Panc1 (cell line): ENCODE results near the gene ANO2. TPM values are rescaled to one million over a fixed set of nuclear protein-coding genes. Genes with fewer than 3 reads are reported as not detected.

Experiments used
- ATAC-seq: fragments of 200-7000 bp; cut with Tn5 transposase; 2 replicates; pipeline ENCODE4 v1.9.1; 2020; ENCODE audit warnings: mild to moderate bottlenecking, moderate library complexity
- BruUV-seq: library from RNA; stranded (reverse); fragments of 400-500 nt; replicated peaks from 2 replicates; lab custom pipeline; 2021; lab: Mats Ljungman, UMichigan
- CTCF ChIA-PET: fragments of 300-600 bp; sonication (Branson Sonifier 250); formaldehyde crosslinking; loops from one replicate; lab custom pipeline; 2022; ENCODE audit warnings: antibody characterized with exemption; lab: Charles Lee
- POLR2A ChIA-PET: fragments of 300-600 bp; sonication (Branson Sonifier 250); formaldehyde crosslinking; loops from one replicate; lab custom pipeline; 2022; ENCODE audit warnings: antibody characterized with exemption; lab: Charles Lee
- DNase-seq: peaks from one replicate; pipeline ENCODE4 v3.0.0-alpha.2; 2010; ENCODE audit warnings: low read depth, low spot score
- H3K27ac ChIP-seq: 2 replicates; pipeline ENCODE4 v1.5.1; 2011; ENCODE audit warnings: mild to moderate bottlenecking, low read length, inconsistent platforms
- H3K27me3 ChIP-seq: fragments of 200-500 bp; sonication (Bioruptor generic); 2 replicates; pipeline ENCODE4 v1.6.0; 2014; ENCODE audit warnings: low read length, inconsistent platforms; ENCODE audit not compliant: control insufficient read depth, insufficient read depth
- H3K36me3 ChIP-seq: fragments of 200-500 bp; sonication (Bioruptor generic); 2 replicates; pipeline ENCODE4 v1.5.1; 2014; ENCODE audit warnings: inconsistent platforms, mild to moderate bottlenecking, low read length, moderate library complexity; ENCODE audit not compliant: control insufficient read depth, insufficient read depth
- H3K4me1 ChIP-seq: 2 replicates; pipeline ENCODE4 v1.5.1; 2011; ENCODE audit warnings: inconsistent platforms, mild to moderate bottlenecking, low read length, moderate library complexity; ENCODE audit not compliant: control insufficient read depth, insufficient read depth
- H3K4me3 ChIP-seq, 2 experiments: 2 replicates each; pipeline ENCODE4 v1.5.1; 2011 to 2012; ENCODE audit warnings: low read depth in 2 of 2, low read length in 2 of 2, mild to moderate bottlenecking in 2 of 2, inconsistent platforms in 1 of 2, moderate library complexity in 1 of 2
- H3K9me3 ChIP-seq: fragments of 200-500 bp; sonication (Bioruptor generic); 2 replicates; pipeline ENCODE4 v1.5.1; 2014; ENCODE audit warnings: low read depth, mild to moderate bottlenecking, inconsistent platforms, low read length, moderate library complexity; ENCODE audit not compliant: control insufficient read depth, insufficient read depth
- POLR2AphosphoS5 ChIP-seq: IDR thresholded peaks from 2 replicates; pipeline ENCODE4 v1.6.1; 2012; ENCODE audit warnings: mild to moderate bottlenecking, low read depth, low read length, moderate library complexity
- SIN3A ChIP-seq: IDR thresholded peaks from 2 replicates; pipeline ENCODE4 v1.6.1; 2012; ENCODE audit warnings: low read depth, mild to moderate bottlenecking, low read length, moderate library complexity, borderline replicate concordance; ENCODE audit not compliant: insufficient read depth
- TCF7L2 ChIP-seq: IDR thresholded peaks from 2 replicates; pipeline ENCODE4 v1.6.1; 2011; ENCODE audit warnings: mild to moderate bottlenecking, low read depth, low read length, inconsistent platforms
- in situ Hi-C: cut with HindIII; loops from 2 replicates; pipeline ENCODE4 v1.10.0; 2016; ENCODE audit warnings: low sequenced_read_pairs, low pct_unique_long_range_greater_than_20kb
- intact Hi-C: fragments of 100-400 bp; cut with micrococcal nuclease; formaldehyde crosslinking; loops from one replicate; pipeline ENCODE4 v1.10.0; 2022; ENCODE audit not compliant: unreplicated experiment
- total RNA-seq: library from RNA; stranded (reverse); gene quantifications from one replicate; pipeline ENCODE4 v1.2.1, GENCODE V29; 2021; ENCODE audit not compliant: unreplicated experiment
- TF ChIP-seq, protein P1 (sequence below), 2 experiments: IDR thresholded peaks; 2 replicates each; pipeline ENCODE4 v1.6.1; 2011 to 2012; ENCODE audit warnings: low read depth in 2 of 2, control low read depth in 1 of 2, low read length in 1 of 2, mild to moderate bottlenecking in 1 of 2, moderate library complexity in 1 of 2; ENCODE audit not compliant: insufficient read depth in 1 of 2
- TF ChIP-seq, protein P2 (sequence below): fragments of 450-650 bp; IDR thresholded peaks from 2 replicates; pipeline ENCODE4 v1.5.1; 2017; ENCODE audit warnings: mild to moderate bottlenecking

Gene ANO2
- total RNA-seq, 1 experiment from 2014 or later: not detected

DNA sequence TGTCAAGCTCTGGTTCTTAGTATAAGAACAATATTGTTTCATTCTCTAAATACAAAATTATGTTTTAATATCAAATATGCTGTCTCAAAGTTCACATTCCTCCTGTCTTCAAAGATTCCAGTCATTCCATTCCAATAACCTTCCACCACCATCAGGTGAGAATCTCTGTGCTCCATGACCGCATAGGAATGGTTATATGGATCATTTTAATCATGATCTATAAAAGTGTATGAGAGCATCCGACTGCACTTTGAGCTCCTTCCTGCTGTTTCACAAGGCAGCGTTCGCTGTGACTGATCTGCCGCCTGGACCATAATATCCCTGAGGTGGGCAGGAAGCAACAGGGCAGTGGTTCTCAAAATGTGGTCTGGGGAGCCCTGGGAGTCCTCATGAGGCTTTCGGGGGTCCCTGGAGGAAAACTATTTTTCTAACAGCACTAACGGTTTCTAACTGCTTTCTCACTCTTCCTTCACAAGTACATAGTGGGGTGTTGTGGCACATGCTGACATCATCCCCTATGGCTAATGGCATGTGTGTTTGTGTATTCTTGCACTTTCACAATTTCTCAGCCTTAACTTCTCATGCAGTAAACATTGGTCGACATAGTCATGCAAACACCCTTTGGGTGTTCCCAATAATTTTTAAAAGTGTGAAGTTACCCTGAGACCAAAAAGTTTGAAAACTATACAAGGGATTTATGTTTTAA, 137.4 kb downstream of the ANO2 start:
- intact Hi-C loops: no loop called here
- Histone ChIP-seq H3K27me3 (peaks cover 4% of the 10 kb centered on the region), H3K4me3 (no peak overlapping the region), H3K4me1 (no peaks in the 10 kb centered on the region), H3K27ac (no peak overlapping the region), H3K36me3 (no peaks in the 10 kb centered on the region), H3K9me3 (no peaks in the 10 kb centered on the region)
- CTCF ChIA-PET: no interaction called here
- DNase-seq: no peak
- in situ Hi-C loops: no loop called here
- no TSS peak for BruUV-seq
- TF ChIP-seq POLR2AphosphoS5: no peak
- TF ChIP-seq, protein P1, sequence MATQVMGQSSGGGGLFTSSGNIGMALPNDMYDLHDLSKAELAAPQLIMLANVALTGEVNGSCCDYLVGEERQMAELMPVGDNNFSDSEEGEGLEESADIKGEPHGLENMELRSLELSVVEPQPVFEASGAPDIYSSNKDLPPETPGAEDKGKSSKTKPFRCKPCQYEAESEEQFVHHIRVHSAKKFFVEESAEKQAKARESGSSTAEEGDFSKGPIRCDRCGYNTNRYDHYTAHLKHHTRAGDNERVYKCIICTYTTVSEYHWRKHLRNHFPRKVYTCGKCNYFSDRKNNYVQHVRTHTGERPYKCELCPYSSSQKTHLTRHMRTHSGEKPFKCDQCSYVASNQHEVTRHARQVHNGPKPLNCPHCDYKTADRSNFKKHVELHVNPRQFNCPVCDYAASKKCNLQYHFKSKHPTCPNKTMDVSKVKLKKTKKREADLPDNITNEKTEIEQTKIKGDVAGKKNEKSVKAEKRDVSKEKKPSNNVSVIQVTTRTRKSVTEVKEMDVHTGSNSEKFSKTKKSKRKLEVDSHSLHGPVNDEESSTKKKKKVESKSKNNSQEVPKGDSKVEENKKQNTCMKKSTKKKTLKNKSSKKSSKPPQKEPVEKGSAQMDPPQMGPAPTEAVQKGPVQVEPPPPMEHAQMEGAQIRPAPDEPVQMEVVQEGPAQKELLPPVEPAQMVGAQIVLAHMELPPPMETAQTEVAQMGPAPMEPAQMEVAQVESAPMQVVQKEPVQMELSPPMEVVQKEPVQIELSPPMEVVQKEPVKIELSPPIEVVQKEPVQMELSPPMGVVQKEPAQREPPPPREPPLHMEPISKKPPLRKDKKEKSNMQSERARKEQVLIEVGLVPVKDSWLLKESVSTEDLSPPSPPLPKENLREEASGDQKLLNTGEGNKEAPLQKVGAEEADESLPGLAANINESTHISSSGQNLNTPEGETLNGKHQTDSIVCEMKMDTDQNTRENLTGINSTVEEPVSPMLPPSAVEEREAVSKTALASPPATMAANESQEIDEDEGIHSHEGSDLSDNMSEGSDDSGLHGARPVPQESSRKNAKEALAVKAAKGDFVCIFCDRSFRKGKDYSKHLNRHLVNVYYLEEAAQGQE (IDR thresholded peaks at IDR 0.05; ENCODE audit: insufficient read depth in 1 of 2, low read depth in 2 of 2, low read length in 1 of 2): no peak
- no peak for TF ChIP-seq TCF7L2
- no peak for TF ChIP-seq SIN3A
- TF ChIP-seq, protein P2, sequence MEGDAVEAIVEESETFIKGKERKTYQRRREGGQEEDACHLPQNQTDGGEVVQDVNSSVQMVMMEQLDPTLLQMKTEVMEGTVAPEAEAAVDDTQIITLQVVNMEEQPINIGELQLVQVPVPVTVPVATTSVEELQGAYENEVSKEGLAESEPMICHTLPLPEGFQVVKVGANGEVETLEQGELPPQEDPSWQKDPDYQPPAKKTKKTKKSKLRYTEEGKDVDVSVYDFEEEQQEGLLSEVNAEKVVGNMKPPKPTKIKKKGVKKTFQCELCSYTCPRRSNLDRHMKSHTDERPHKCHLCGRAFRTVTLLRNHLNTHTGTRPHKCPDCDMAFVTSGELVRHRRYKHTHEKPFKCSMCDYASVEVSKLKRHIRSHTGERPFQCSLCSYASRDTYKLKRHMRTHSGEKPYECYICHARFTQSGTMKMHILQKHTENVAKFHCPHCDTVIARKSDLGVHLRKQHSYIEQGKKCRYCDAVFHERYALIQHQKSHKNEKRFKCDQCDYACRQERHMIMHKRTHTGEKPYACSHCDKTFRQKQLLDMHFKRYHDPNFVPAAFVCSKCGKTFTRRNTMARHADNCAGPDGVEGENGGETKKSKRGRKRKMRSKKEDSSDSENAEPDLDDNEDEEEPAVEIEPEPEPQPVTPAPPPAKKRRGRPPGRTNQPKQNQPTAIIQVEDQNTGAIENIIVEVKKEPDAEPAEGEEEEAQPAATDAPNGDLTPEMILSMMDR: no peak
- POLR2A ChIA-PET: no interaction called here
- no peak for ATAC-seq

DNA sequence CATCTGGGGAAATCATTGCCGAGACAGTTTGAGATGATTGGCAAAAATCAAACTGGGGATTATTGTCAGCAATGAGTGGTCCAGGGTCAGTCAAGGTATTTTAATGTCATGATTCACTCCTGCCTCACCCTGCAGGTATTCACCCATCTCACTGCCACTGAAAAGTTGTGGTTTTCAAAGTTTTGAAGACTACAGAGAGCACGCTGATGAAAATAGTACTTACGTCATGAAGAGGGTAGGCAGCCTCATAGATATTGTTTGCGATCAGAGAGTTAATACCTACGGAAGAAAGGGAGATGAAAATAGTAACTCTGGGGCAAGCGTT, 138.0 kb downstream of the ANO2 start:
- ChIA-PET POLR2A (no interaction called here), CTCF (no interaction called here)
- Histone ChIP-seq H3K4me3 (no peak overlapping the region), H3K27me3 (peaks cover 4% of the 10 kb centered on the region), H3K27ac (no peak overlapping the region), H3K4me1 (no peaks in the 10 kb centered on the region), H3K9me3 (no peaks in the 10 kb centered on the region), H3K36me3 (no peaks in the 10 kb centered on the region)
- no TSS peak for BruUV-seq
- ATAC-seq: no peak
- intact Hi-C loops: no loop called here
- no peak for DNase-seq
- TF ChIP-seq SIN3A (no peak), TCF7L2 (no peak)
- in situ Hi-C loops: no loop called here

DNA sequence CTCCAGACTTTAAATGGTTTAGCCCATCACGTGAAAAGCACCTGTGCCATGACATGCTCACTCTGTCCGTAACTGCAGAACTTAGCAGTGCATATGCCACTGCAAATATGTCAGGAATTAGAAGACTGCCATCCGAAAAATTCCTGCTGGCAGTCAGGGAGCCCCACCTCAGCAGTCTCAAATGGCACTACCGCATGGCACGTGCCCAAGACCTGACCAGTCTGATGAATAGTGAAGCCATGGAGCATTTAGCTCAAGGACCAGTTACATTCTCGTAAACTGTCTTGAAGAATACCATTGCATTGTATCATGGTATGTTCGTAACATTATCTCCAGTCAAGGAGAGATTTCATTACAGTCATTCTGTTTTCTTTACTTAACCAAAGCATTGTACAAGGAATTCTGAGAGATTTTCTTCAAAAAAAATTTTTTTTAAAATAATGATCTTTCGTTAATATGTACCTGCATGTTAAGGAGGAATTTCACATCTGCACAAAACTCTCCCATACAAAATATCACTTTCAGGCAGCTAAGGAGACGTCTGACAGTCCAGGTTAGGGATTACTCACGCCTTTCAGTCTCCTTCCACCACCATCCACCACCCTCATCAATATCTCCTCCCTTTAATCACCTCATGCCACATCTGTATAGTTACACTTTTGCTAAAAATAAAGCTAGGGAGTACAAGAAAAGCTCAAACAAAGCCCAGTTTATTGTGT, 138.5 kb downstream of the ANO2 start:
- H3K27me3 ChIP-seq: peaks cover 4% of the 10 kb centered on the region
- no peak for ATAC-seq
- H3K4me1 ChIP-seq: no peaks in the 10 kb centered on the region
- no peak for DNase-seq
- H3K4me3 ChIP-seq: no peak overlapping the region
- no peaks in the 10 kb centered on the region for H3K9me3 ChIP-seq
- no peaks in the 10 kb centered on the region for H3K36me3 ChIP-seq
- BruUV-seq: no TSS peak
- H3K27ac ChIP-seq: no peak overlapping the region
- CTCF ChIA-PET: no interaction called here
- POLR2A ChIA-PET: no interaction called here
- TF ChIP-seq, protein P1 (IDR thresholded peaks at IDR 0.05; ENCODE audit: insufficient read depth in 1 of 2, low read depth in 2 of 2, low read length in 1 of 2): no peak
- TF ChIP-seq TCF7L2 (no peak), POLR2AphosphoS5 (no peak), SIN3A (no peak)
- TF ChIP-seq, protein P2: no peak
- in situ Hi-C loops: no loop called here
- intact Hi-C loops: no loop called here
